Measurements from ENCODE around the gene ITSN2.

- TF ChIP-seq CTCF (conservative IDR thresholded peaks at IDR 0.05; ENCODE audit: low read depth, low read length) (no peak), EZH2 (IDR thresholded peaks at IDR 0.05; ENCODE audit: low read length, unreplicated experiment) (no peak), EZH2phosphoT487 (IDR thresholded peaks at IDR 0.05; ENCODE audit: borderline replicate concordance, low read length) (no peak)
Measured at GRCh38 chr2:24330161-24330560, 30.2 kb downstream of the ITSN2 start.
